ENCODE measurements around the gene CAPN14. TPM values are rescaled to one million over a fixed set of nuclear protein-coding genes. Genes with fewer than 3 reads are reported as not detected.

The CAPN14 gene
- total RNA-seq, 1 experiment from 2014 or later = 0.13 TPM

- Histone ChIP-seq H3K9me3 (ENCODE audit: low read depth, low read length, poor library complexity, severe bottlenecking) (no peaks in the 10 kb centered on the region), H3K4me1 (ENCODE audit: insufficient read depth, low read length, poor library complexity, severe bottlenecking) (peaks cover 9% of the 10 kb centered on the region), H3K27ac (ENCODE audit: low read depth, low read length, poor library complexity, severe bottlenecking) (no peak overlapping the region), H3K4me3 (ENCODE audit: low read depth, low read length, poor library complexity, severe bottlenecking) (no peak overlapping the region), H3K36me3 (ENCODE audit: insufficient read depth, low read length, poor library complexity, severe bottlenecking) (no peaks in the 10 kb centered on the region), H3K27me3 (replicated peaks; ENCODE audit: insufficient read depth, low read depth, low read length, poor library complexity) (no peaks in the 10 kb centered on the region)
- CTCF ChIA-PET = no interaction called here
- no peak for TF ChIP-seq EZH2 (IDR thresholded peaks at IDR 0.05; ENCODE audit: borderline replicate concordance, low read depth, low read length, poor library complexity, severe bottlenecking)
- TF ChIP-seq, protein P1, sequence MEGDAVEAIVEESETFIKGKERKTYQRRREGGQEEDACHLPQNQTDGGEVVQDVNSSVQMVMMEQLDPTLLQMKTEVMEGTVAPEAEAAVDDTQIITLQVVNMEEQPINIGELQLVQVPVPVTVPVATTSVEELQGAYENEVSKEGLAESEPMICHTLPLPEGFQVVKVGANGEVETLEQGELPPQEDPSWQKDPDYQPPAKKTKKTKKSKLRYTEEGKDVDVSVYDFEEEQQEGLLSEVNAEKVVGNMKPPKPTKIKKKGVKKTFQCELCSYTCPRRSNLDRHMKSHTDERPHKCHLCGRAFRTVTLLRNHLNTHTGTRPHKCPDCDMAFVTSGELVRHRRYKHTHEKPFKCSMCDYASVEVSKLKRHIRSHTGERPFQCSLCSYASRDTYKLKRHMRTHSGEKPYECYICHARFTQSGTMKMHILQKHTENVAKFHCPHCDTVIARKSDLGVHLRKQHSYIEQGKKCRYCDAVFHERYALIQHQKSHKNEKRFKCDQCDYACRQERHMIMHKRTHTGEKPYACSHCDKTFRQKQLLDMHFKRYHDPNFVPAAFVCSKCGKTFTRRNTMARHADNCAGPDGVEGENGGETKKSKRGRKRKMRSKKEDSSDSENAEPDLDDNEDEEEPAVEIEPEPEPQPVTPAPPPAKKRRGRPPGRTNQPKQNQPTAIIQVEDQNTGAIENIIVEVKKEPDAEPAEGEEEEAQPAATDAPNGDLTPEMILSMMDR (conservative IDR thresholded peaks at IDR 0.05; ENCODE audit: low read depth, low read length) = no peak
- BruUV-seq (replicated peaks) = no TSS peak
- peak; percentile 37 for DNase-seq (ENCODE audit: low spot score)
- intact Hi-C loops (cut with micrococcal nuclease; ENCODE audit: unreplicated experiment) = no loop called here
- POLR2A ChIA-PET (ENCODE audit: low non-redundant PET) = interaction anchor here (0.6 kb wide), 1 partner anchor 269 kb away, joined by 3 read pairs; no protein-coding TSS in a partner anchor
Measured at GRCh38 chr2:31129375-31130171, 87.7 kb downstream of the CAPN14 start.

- Histone ChIP-seq H3K36me3 (ENCODE audit: insufficient read depth, low read length, poor library complexity, severe bottlenecking) (no peaks in the 10 kb centered on the region), H3K9me3 (ENCODE audit: low read depth, low read length, poor library complexity, severe bottlenecking) (no peaks in the 10 kb centered on the region), H3K4me3 (ENCODE audit: low read depth, low read length, poor library complexity, severe bottlenecking) (no peak overlapping the region), H3K4me1 (ENCODE audit: insufficient read depth, low read length, poor library complexity, severe bottlenecking) (peaks cover 9% of the 10 kb centered on the region), H3K27ac (ENCODE audit: low read depth, low read length, poor library complexity, severe bottlenecking) (no peak overlapping the region), H3K27me3 (replicated peaks; ENCODE audit: insufficient read depth, low read depth, low read length, poor library complexity) (no peaks in the 10 kb centered on the region)
- POLR2A ChIA-PET (ENCODE audit: low non-redundant PET) = no interaction called here
- intact Hi-C loops (cut with micrococcal nuclease; ENCODE audit: unreplicated experiment) = no loop called here
- no peak for DNase-seq (ENCODE audit: low spot score)
- TF ChIP-seq EZH2 (IDR thresholded peaks at IDR 0.05; ENCODE audit: borderline replicate concordance, low read depth, low read length, poor library complexity, severe bottlenecking) = no peak
- TF ChIP-seq, protein P1 (conservative IDR thresholded peaks at IDR 0.05; ENCODE audit: low read depth, low read length) = no peak
- CTCF ChIA-PET = no interaction called here
- BruUV-seq (replicated peaks) = no TSS peak
Measured at GRCh38 chr2:31127931-31128330, 89.4 kb downstream of the CAPN14 start.

DNA sequence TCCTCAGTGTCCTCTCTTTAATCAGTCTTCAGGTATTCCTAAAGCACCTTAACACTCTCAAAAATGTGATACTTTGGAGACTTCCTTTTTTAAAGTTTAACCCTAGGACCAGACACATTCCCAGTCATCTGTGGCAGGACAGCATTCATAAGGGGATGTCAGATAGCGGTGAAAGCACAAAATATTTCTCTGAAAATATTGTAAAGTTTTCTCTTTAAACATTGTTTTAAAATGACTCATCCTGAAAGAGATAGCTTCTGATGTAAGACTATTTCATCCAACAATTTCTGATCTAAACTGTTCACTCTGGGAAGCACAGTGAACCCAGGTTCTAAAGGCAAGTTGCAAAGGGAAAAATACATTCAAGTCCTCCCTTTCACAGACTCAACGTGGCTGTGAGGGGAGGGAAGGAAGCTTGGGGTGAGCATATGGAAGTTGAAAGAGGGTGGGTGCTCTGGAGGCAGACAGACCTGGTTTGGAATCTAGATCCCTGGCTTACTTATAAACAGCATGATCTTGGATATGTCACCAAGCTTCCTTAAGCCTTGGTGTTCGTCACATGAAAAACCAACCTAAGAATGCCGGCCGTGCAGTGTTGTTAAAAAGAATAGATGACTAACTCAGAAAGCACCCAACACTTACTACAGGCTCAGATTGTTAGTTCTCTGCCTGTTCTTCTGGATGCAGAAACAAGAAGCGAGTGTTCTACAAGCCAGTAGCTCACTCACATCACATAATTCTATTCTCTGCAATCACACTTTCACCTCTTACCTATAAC, 91.2 kb downstream of the CAPN14 start:
- POLR2A ChIA-PET (ENCODE audit: low non-redundant PET) = no interaction called here

More for the DNA sequence above, 91.2 kb downstream of the CAPN14 start:
- no peak for TF ChIP-seq EZH2 (IDR thresholded peaks at IDR 0.05; ENCODE audit: borderline replicate concordance, low read depth, low read length, poor library complexity, severe bottlenecking)
- TF ChIP-seq, protein P1 (conservative IDR thresholded peaks at IDR 0.05; ENCODE audit: low read depth, low read length) = no peak
- CTCF ChIA-PET = interaction anchor here (0.5 kb wide), 1 partner anchor 12 kb away, joined by 4 read pairs; the partner anchor contains the start of gene GALNT14
- no peaks in the 10 kb centered on the region for H3K27me3 ChIP-seq (replicated peaks; ENCODE audit: insufficient read depth, low read depth, low read length, poor library complexity)
- intact Hi-C loops (cut with micrococcal nuclease; ENCODE audit: unreplicated experiment) = no loop called here
- no TSS peak for BruUV-seq (replicated peaks)
- H3K4me3 ChIP-seq (ENCODE audit: low read depth, low read length, poor library complexity, severe bottlenecking) = no peak overlapping the region
- H3K27ac ChIP-seq (ENCODE audit: low read depth, low read length, poor library complexity, severe bottlenecking) = no peak overlapping the region
- peaks cover 9% of the 10 kb centered on the region for H3K4me1 ChIP-seq (ENCODE audit: insufficient read depth, low read length, poor library complexity, severe bottlenecking)
- no peaks in the 10 kb centered on the region for H3K36me3 ChIP-seq (ENCODE audit: insufficient read depth, low read length, poor library complexity, severe bottlenecking)
- DNase-seq (ENCODE audit: low spot score) = no peak
- no peaks in the 10 kb centered on the region for H3K9me3 ChIP-seq (ENCODE audit: low read depth, low read length, poor library complexity, severe bottlenecking)
